GM18517 (cell line): ENCODE results near the gene VAMP8.
"Not testable (repeated sequence)": the region's sequence is repeated elsewhere in the genome, so short reads cannot be mapped to it uniquely, and the experiment has no call there.

Experiments
- ATAC-seq: cut with Tn5 transposase; IDR thresholded peaks from one replicate; pipeline ENCODE4 v1.9.1; 2021; ENCODE audit warnings: mild to moderate bottlenecking, moderate library complexity; ENCODE audit not compliant: unreplicated experiment

VAMP8 gene

DNA sequence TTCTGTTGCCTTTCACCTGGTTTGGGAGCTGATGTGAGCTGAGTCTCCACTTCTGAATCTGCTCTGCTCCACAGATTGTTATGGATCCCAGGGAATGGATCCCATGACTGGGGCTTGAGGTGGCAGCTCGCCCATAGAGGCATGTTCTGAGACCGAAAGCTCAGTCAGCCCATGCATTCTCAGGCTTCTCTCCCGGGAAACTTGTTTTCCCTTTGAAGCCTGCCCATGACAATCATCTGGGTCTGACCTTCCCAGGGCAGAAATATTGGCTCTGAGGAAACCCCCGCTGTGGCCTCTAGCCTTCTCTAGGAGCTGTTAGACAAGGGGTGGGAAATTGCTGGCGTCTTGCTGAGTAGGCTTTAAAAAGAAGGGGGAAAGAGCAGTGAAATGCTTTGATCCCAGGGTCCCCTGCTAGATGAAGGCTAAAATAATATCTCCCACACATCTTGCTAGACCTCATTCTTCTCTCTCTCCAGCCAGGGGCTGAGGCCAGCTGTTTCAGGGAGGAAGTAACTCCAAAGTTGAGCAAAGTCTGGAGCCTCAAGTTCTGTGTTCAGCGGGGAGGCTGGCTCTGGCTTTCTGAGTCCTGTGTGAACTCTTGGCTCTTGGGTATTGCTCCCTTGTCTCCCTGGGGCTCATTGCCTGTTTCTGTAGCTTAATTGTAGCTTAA lies 2.0 kb downstream of the VAMP8 start:
- ATAC-seq, result no peak

DNA sequence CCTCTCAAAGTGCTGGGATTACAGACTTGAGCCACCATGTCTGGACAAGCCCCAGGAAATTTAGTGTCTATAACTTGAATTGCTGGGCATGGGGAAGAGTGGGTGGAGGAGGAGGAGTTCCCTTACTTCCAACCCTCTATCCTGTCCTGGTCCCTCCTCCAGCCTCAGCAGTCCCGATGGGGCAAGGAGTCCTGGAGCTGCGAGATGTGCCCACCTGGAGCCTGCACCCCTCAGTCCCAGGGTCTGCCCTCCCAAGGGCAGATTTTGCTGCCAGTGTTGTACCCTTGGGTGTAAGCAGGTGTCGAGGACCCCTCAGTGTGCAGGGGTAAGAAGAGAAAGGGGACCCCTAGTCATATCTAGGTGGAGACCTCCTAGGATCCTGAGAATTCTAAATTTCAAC lies 2.8 kb downstream of the VAMP8 start:
- no peak for ATAC-seq

DNA sequence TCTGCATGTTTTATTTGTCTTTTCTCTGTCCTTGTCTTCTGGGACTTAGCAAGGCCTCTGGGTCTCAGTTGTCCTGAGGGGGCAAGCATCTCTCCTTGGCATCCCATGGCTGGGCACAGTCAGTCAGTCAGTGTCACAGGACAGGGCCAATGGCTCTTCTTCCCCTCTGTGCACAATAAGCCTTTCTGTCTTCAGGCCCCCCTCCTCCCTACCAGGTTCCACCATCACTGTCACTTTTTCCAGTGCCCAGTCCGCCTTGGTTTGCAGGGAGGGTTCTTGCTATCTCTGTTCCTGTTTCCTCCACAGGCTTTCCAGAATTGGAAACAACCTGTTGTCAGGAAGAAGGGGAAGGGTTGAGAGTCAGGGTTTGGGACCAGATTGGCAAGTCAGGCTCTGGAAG lies 5.1 kb downstream of the VAMP8 start:
- ATAC-seq, result no peak

DNA sequence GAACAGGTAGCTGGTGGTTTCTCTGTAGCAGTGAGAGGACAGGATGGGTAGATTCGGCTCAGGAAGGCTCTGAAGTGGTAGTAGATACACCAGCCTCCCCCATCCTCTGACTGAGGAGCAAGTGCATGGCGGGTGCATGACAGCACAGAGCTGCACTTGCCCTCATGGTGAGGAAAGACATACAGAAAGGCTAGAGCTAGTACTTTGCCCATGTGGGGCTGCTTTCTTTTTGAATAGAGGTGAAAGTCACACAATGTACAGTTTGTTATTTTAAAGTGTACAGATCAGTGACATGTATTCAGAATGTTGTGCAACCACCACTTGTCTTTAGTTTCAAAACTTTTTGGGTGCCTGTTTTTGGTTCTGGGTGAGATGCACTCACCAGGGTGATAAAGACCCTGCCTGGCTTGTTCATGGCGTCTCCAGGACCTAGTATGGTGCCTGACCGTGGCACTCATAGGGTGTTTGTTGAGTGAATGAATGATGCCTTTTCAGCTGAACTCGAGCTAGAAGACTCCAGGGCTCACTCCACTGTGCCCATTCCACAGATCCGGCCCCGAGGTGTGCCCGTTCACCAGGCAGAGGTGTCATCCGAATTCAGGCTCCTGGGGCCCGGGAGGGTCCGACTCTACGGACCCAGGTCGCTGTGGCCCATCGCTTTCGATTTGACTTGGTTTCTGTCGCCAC lies 6.4 kb downstream of the VAMP8 start:
- no peak for ATAC-seq

DNA sequence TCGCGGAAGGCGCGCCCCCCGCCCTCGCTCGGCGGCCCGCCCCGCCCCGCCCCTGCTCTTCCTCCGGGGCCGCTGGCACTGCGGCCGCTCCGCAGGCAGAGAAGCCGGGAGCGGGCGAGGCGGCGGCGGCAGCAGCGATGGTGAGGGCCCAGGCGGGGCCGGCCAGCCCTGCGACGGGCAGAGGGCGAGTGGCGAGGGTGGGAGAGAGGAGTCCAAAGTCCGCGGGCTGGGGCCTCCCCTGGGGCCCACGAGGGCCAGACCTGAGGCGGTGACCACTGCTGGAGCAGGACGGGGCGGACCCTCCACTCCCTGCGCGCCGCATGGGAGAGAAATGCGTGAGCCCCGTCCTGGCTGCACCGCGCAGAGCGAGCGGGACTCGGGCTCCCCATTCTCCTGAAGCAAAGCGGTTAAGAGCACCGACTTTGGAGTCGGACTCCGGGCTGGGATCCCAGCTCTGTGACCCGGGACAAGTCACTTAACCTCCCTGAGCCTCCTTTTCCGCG lies 7.0 kb downstream of the VAMP8 start, which contains the start of gene VAMP5:
TSS of gene VAMP5 (plus strand) at position 78 of the 503 bp plus-strand sequence. CDS start at position 138, 60 bp downstream.
- peak; percentile 56 for ATAC-seq

DNA sequence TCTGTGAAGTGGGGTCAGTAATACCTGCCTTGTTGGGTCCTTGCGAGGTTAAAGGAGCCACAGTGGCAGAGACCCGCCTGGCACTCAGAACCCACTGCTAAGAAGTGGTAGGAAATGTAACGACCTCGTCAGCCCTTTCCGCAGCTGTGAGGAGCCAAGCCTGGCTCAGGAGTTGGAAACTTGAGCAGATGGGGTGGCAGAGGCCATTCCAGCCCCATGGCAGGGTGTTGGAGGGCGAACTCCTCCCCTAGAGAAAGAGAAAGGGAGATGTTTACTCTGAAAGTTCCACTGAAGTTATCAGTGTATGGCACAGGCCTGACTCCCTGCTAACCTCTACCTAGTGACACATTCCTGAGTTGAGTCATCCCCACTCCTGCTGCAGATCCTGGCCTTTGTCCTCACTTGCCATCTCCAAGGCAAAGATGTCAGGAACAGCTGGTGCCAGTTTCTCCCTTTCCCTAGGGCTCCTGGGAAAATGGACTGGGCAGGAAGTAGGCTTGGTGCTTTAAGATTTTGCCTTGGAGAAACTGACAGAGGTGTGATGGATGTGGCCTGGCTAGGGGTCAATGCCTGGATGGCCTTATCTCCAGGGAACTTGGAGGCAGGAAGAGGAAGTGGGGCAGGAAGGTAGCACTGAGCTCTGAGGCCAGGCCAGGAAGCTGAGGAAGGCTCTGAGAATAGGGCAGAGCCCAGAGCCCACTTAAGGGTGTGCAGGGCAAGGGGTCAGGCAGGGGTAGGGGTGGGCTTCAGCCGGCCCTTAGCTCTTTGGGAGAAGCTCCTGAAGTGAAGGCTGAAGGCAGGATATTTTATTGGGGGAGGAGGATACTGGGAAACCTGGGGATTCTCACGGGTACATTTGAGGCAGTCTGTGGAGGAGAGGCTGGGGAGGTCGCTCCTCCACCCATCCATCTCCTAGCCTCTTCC lies 7.7 kb downstream of the VAMP8 start:
- ATAC-seq, result peak; percentile 44

DNA sequence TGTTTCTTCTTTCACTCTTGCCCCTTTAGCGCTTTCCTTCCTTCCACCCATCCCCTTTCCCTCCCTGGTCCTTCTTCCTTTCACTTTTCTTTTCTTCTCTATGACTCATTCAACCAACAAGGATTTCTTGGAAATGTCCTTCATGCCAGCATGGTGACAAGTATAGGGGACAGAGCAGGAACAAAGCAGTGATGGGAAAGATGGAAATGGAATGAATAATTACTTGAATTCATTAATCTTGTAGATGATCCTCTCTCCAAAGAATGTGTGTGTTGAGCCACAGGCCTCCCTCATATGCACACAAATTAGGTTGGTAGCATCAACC lies 8.4 kb downstream of the VAMP8 start:
- ATAC-seq, result no peak

DNA sequence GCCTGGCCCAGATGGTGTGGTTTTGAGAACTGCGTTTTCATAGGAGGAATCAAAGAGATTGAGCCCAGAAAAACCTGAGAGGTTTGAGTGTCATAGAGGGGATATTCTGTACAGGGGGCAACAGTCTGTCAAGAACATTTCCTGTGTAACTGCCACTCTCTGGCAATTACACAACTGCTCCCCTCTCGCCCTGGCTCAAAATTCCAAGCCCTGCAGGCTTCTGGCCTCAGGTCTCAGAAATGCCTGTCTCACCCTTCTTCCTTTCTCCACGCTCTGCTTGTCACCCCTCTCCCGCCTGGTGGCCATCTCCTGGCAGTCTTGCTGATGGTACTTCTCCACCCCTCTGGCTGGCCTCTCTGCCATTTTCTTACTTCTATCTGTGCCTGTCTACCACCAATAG lies 10.8 kb downstream of the VAMP8 start:
- ATAC-seq, result no peak

DNA sequence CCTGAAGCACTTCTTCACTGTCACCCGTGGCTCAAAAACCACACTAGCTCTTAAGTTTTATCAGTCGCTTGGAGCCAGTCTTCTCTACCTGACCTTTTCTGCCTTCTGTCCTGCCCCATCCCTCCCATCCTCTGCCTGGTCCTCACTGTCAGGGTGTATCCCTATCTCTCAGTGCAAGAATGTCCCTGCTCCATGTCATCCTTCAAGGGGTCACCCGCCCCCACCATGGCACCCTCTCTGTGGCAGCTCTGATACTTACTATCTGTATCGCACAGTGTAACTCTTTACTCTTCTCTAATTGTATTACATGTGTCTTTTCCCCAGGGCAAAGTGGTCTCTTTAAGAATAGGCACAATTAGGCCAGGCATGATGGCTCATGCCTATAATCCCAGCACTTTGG lies 11.3 kb downstream of the VAMP8 start:
- ATAC-seq, result no peak

DNA sequence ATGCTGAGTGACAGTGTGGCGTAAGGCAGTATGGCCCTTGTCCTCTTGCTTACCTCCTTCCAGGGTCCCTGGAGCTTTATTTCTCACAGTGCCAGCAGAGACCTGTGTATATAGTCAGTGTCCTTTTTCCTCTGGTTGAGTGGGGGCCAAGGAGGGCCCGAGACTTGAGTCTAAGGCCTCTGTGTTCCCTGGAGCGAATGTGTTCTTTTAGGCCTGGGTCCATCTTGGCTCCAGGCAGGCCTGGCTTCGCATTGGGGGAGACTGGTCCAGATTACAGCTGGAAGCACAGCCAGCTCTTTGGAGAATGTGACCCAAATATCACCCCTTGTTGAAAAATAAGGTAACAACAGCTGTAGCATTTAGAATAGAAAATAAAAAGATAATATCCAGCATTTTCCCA lies 11.8 kb downstream of the VAMP8 start:
- ATAC-seq, result no peak

DNA sequence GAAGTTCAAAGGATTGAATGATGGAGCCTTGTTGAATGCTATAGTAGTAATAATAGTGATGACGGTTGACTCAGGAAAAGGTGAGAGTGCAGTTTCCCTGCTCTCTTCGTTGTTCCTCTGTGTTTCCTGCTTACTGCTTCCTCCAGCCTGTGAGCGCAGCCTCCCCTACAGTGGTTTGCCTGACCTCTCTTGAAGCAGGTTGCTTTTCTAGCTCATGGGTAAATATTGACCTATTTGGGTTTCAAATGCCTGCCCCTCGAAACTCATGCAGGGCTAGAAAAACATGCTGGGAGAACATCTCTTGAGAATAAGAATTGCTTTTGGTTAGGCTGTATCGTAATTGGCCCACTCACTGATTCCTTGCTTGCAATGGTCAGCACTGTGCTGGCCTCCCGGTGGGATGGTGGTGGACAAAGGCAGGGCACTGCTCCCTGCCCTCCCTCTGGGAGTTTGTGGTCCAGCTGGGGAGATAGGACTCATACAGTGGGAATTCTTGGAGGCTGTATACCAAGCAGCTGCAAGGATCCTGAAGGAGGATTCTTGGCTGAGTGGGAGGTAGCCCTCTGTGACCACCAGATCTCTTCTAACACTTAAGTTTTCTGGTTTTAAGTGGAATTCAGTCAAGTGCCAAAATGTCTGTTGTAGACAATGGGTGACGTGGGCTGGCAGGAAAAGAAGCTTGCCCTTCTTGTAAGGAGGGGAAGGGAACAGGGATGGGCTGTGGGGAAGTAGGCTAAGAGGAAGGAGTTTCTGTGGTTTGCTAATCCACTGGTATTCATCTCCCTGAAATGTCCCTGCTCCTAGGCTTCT lies 12.8 kb downstream of the VAMP8 start:
- ATAC-seq, result no peak

DNA sequence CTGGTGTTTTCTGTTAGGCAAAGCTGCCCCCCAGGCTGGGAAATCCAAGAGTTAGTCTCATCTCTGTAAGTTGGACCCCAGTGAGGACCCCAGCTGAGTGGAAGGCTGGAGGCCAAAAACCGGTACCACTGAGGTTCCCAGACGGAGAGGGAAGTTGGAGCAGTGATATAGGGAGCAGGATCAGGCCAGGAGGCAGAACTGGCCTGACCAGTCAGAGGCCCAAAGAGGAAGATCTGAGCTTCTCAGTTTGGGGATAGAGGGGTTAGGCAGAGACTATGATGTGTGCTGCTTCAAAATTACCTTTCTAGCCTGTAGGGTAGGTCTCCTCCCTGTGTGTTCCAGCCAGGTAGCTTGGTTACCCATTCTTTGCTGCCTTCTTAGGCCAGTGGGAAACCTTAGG lies 13.6 kb downstream of the VAMP8 start:
- ATAC-seq, result no peak

DNA sequence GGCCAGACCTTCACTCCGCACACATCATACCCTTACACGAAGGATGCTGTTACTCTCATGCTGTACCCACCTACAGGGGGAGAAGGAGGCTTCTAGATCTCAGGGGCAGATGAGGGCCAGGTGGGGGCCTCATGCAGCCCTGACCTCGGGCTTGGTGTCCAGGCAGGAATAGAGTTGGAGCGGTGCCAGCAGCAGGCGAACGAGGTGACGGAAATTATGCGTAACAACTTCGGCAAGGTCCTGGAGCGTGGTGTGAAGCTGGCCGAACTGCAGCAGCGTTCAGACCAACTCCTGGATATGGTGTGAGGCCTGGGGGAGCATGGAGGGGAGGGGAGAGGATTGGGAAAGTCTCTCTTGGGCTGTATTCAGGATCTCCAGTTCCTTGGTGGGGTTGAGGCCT lies 14.2 kb downstream of the VAMP8 start:
- no peak for ATAC-seq

DNA sequence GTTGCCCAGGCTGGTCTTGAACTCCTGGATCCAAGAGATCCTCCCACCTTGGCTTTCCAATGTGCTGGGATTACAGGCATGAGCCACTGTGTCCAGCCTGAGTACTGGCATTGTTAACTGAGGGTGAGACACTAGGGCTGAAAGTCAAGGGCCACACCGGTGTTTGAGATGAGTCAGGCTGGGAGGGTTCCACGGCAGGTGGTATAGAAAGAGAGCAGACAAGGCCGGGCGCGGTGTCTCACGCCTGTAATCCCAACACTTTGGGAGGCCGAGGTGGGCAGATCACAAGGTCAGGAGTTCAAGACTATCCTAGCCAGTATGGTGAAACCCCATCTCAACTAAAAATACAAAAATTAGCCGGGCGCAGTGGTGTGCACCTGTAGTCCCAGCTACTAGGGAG lies 14.9 kb downstream of the VAMP8 start:
- not testable (repeated sequence) for ATAC-seq

DNA sequence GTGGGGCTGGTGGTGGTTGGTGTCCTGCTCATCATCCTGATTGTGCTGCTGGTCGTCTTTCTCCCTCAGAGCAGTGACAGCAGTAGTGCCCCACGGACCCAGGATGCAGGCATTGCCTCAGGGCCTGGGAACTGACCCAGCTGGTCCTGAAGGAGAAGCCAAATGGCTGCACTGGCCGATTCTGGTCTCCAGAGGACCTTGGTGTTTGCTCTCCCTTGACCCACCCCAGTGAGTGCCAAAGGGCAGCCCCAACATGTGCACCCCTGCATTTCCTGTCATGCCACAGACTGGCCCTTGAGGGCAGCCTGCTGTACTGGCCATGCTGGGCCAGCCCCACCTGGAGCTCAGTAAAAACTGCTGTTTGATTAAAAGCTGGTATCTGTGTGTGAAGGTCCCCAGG lies 15.6 kb downstream of the VAMP8 start:
- ATAC-seq, result no peak

DNA sequence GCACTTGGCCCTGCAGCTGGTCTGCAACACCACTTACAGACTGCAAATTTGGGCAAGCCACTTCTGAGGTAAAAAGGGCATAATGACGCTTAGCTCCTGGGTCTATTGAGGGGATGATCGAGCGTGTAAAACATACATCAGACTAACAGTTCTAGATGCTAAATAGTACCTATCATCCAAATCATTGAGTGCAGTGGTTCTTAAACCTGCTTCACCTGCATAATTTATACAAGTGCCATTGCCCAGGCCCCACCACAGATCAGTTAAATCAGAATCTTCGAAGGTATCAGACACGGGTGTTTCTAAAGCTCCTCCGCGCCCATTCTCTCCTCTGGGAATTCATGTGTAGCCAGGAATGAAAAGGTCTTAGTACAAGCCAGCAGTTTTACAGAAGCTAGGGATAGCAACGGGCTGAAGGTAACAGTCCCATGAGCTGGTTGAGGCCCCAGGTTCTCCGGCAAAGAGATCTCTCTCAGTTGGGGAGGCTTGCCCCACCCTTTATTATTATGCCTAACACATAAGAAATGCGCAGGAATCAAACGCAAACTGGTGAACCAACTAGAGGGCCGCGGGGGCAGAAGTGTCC lies 17.4 kb downstream of the VAMP8 start:
- ATAC-seq, result no peak

DNA sequence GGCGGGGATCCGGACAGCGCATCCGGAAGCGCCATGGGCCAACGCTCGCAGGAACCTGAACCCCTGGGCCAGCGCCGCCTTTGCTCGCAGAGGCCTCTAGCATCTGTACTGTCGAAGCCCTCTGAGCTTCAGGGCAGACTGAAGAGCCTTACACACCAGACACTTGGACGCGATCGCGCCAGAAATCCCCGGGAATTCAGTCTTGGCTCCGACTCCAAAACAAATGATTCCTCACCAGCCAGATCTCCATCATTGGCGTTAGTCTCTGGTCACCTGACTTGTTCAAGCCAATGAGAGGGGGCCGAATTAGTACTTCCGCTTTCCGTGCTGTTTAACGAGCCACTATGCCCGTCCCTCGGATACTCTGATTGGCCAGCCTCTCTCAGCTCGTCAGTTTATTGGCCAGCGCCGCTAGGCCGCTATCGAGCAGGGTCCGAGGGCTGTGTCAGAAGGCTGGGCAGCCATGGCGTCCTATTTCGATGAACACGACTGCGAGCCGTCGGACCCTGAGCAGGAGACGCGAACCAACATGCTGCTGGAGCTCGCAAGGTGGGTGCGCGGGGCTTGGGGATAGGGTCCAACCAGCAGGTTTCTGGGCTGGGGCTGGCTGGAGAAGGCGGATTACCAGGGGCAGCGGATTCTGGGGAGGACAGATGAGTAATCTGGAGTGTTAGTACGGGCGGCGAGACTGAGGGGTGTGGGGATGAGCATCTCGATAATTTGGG lies 18.1 kb downstream of the VAMP8 start, which contains the start of gene RNF181:
TSS of gene RNF181 (plus strand) at position 445 of the 725 bp plus-strand sequence. CDS start at position 464, 19 bp downstream.
- ATAC-seq, result peak; percentile 99

DNA sequence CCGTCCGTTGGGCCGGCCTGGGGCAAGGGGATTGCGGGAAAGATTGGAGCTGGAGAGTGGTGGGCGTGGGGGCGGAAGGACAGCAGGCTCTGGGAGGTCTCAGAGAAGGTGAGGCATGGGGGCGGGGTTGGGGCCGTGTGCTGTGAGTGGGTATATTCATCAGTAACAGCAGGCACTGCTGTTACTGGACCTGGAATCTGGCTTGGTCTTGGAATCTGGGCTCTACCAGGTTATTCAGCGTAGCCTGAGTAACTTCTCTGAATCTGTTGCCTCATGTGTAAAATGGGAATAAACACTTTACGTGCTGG lies 18.6 kb downstream of the VAMP8 start:
- ATAC-seq, result no peak

DNA sequence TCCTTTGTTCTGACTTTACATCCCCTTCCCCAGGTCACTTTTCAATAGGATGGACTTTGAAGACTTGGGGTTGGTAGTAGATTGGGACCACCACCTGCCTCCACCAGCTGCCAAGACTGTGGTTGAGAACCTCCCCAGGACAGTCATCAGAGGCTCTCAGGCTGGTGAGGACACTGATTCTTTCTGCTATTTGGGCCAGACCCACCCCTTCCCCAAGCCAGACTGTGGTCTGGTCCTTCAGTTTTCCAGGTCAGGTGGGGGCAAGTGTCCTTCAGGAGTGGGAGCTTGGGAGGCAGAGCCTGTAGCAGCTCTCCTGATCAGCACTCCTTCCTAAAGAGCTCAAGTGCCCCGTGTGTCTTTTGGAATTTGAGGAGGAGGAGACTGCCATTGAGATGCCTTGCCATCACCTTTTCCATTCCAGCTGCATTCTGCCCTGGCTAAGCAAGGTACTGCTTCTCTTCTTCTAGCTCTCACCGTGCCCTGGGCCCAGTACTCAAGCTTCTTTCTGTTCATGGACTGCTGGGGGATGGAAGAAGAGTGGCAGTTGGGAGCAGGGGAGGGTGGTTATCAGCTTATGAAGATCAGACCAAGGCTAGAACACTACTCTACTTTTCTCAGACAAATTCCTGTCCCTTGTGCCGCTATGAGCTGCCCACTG lies 19.2 kb downstream of the VAMP8 start:
- no peak for ATAC-seq
